ENCODE measurements around the gene GLA.

GLA gene

GRCh38 chrX:101393530-101394305, 14.0 kb downstream of the GLA start:
- H3K4me3 ChIP-seq (ENCODE audit: low read depth, low read length), result no peak overlapping the region
- CTCF ChIA-PET, result no interaction called here
- TF ChIP-seq, protein P1, sequence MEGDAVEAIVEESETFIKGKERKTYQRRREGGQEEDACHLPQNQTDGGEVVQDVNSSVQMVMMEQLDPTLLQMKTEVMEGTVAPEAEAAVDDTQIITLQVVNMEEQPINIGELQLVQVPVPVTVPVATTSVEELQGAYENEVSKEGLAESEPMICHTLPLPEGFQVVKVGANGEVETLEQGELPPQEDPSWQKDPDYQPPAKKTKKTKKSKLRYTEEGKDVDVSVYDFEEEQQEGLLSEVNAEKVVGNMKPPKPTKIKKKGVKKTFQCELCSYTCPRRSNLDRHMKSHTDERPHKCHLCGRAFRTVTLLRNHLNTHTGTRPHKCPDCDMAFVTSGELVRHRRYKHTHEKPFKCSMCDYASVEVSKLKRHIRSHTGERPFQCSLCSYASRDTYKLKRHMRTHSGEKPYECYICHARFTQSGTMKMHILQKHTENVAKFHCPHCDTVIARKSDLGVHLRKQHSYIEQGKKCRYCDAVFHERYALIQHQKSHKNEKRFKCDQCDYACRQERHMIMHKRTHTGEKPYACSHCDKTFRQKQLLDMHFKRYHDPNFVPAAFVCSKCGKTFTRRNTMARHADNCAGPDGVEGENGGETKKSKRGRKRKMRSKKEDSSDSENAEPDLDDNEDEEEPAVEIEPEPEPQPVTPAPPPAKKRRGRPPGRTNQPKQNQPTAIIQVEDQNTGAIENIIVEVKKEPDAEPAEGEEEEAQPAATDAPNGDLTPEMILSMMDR (IDR thresholded peaks at IDR 0.05; ENCODE audit: insufficient read depth, low read length, missing control alignments), result no peak
- POLR2A ChIA-PET, result no interaction called here
- DNase-seq (ENCODE audit: low read depth, low spot score), result no peak

GRCh38 chrX:101391831-101392230, 15.9 kb downstream of the GLA start:
- CTCF ChIA-PET, result interaction anchor here (1.5 kb wide), 1 partner anchor 38 kb away, joined by 4 read pairs; no protein-coding TSS in a partner anchor
- no peak for DNase-seq (ENCODE audit: low read depth, low spot score)
- H3K4me3 ChIP-seq (ENCODE audit: low read depth, low read length), result peak overlapping the region; percentile 74
- POLR2A ChIA-PET, result interaction anchor here (2.0 kb wide), 1 partner anchor 12 kb away, joined by 17 read pairs; no protein-coding TSS in a partner anchor
- TF ChIP-seq, protein P1 (IDR thresholded peaks at IDR 0.05; ENCODE audit: insufficient read depth, low read length, missing control alignments), result no peak

DNA sequence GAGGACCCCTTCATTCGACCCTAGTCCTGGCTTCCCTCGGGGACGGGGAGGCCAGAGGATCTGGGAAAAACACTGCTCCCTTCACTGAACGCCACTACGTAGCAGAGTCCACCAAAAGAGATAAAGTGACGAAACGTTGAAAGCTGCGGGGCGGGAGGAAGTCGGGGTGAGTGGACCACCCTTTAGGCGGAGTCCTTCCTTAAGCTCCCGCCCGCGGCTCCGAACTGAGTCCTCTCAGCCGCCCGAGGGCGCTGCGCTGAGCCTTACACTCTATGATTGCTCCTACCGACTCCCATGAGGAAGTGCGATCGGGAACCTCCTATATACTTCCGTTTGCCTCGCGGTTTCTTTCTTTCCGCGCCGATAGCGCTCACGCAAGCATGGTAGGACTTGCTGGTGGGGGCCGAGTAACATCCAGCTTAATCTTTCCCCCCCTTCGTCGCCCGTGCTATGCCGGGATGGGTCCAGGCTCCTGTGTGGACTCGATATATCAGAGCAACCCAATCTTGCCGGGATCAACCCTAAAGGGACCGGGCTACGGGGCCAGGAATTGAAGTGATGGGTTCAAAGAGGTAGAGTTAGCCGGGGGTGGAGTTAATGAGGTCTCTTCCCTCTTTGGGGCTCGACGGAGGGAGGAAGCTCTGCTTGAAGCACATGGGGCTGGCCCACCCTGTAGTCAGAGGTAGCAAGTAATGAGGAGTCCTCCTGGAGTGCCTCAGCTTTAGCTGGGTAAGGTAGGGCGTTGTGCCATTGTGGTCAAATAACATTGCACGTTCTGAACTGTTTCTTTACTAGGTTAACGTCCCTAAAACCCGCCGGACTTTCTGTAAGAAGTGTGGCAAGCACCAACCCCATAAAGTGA, 16.8 kb downstream of the GLA start, which contains the start of gene RPL36A:
Gene RPL36A (plus strand): TSS at position 348 of the 862 bp plus-strand sequence. CDS start 33 bp downstream, at position 381.
- DNase-seq (ENCODE audit: low read depth, low spot score), result peak; percentile 49
- peak within 1 kb of the TSS; percentile 74 for H3K4me3 ChIP-seq (ENCODE audit: low read depth, low read length)
- CTCF ChIA-PET, result interaction anchor here (0.6 to 1.5 kb wide), 13 partner anchors 9 to 264 kb away, joined by 3 to 11 read pairs (median 4); no protein-coding TSS in a partner anchor
- POLR2A ChIA-PET, result interaction anchor here (0.6 to 2.0 kb wide), 12 partner anchors 13 to 706 kb away, joined by 3 to 17 read pairs (median 4); partner anchors contain the start of genes ARMCX2, ARMCX4, GLA and HNRNPH2
- TF ChIP-seq, protein P1 (IDR thresholded peaks at IDR 0.05; ENCODE audit: insufficient read depth, low read length, missing control alignments), result peak; percentile 77

- no peak overlapping the region for H3K4me3 ChIP-seq (ENCODE audit: low read depth, low read length)
- TF ChIP-seq, protein P1 (IDR thresholded peaks at IDR 0.05; ENCODE audit: insufficient read depth, low read length, missing control alignments), result no peak
- POLR2A ChIA-PET, result no interaction called here
- no peak for DNase-seq (ENCODE audit: low read depth, low spot score)
- CTCF ChIA-PET, result no interaction called here
Measured at GRCh38 chrX:101388604-101389003, 19.1 kb downstream of the GLA start.

GRCh38 chrX:101386542-101386885, 21.2 kb downstream of the GLA start:
- H3K4me3 ChIP-seq (ENCODE audit: low read depth, low read length), result no peak overlapping the region
- POLR2A ChIA-PET, result no interaction called here
- CTCF ChIA-PET, result no interaction called here
- DNase-seq (ENCODE audit: low read depth, low spot score), result no peak
- TF ChIP-seq, protein P1 (IDR thresholded peaks at IDR 0.05; ENCODE audit: insufficient read depth, low read length, missing control alignments), result no peak
